WTC11 (cell line): ENCODE results near the gene BMS1.

Source experiments
- CREB1 ChIP-seq: sonication (generic); formaldehyde crosslinking; IDR thresholded peaks from 2 replicates; pipeline ENCODE4 v1.8.0; 2023; ENCODE audit warnings: mild to moderate bottlenecking, missing genetic modification reagents
- FOXJ3 ChIP-seq: sonication (generic); formaldehyde crosslinking; IDR thresholded peaks from 2 replicates; pipeline ENCODE4 v1.9.0; 2021; ENCODE audit warnings: missing genetic modification reagents, mild to moderate bottlenecking, borderline replicate concordance
- ZBTB21 ChIP-seq: sonication (generic); formaldehyde crosslinking; IDR thresholded peaks from 2 replicates; pipeline ENCODE4 v1.8.1; 2023; ENCODE audit warnings: mild to moderate bottlenecking, missing genetic modification reagents, borderline replicate concordance
- TF ChIP-seq, protein P1 (sequence below): fragments of 200-600 bp; IDR thresholded peaks from 2 replicates; pipeline ENCODE4 v1.8.0; 2022; ENCODE audit warnings: antibody characterized with exemption
- TF ChIP-seq, protein P2 (sequence below): sonication (generic); formaldehyde crosslinking; IDR thresholded peaks from 2 replicates; pipeline ENCODE4 v1.8.0; 2023; ENCODE audit warnings: missing genetic modification reagents

DNA sequence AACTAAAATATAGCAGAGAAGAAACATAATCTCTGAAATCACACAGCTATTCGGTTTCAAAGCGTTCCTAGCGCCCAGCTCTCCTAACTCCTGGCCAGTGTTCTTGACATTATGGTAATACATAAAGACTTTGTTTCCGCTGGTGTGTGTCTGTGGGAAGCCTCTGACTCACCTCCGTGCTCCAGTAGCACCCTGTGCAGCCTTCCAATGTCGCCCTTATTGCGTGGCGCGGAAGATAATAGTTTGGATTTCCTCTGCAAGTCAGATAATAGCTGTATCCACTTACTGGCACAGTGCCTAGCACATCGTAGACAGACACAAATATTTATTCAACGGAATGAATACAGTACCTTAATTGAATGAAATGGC is 570 bp downstream of the BMS1 start:
- no peak for TF ChIP-seq CREB1 (CRISPR knock-in tag)
- TF ChIP-seq, protein P1, sequence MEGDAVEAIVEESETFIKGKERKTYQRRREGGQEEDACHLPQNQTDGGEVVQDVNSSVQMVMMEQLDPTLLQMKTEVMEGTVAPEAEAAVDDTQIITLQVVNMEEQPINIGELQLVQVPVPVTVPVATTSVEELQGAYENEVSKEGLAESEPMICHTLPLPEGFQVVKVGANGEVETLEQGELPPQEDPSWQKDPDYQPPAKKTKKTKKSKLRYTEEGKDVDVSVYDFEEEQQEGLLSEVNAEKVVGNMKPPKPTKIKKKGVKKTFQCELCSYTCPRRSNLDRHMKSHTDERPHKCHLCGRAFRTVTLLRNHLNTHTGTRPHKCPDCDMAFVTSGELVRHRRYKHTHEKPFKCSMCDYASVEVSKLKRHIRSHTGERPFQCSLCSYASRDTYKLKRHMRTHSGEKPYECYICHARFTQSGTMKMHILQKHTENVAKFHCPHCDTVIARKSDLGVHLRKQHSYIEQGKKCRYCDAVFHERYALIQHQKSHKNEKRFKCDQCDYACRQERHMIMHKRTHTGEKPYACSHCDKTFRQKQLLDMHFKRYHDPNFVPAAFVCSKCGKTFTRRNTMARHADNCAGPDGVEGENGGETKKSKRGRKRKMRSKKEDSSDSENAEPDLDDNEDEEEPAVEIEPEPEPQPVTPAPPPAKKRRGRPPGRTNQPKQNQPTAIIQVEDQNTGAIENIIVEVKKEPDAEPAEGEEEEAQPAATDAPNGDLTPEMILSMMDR, result no peak
- TF ChIP-seq, protein P2, sequence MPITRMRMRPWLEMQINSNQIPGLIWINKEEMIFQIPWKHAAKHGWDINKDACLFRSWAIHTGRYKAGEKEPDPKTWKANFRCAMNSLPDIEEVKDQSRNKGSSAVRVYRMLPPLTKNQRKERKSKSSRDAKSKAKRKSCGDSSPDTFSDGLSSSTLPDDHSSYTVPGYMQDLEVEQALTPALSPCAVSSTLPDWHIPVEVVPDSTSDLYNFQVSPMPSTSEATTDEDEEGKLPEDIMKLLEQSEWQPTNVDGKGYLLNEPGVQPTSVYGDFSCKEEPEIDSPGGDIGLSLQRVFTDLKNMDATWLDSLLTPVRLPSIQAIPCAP (CRISPR knock-in tag), result no peak
- no peak for TF ChIP-seq ZBTB21
- TF ChIP-seq FOXJ3 (CRISPR knock-in tag), result no peak
